H1 (cell line): Measurements from ENCODE around the gene RCHY1. TPM values are rescaled to one million over a fixed set of nuclear protein-coding genes. Genes with fewer than 3 reads are reported as not detected.

Experiments
- ASH2L ChIP-seq: fragments of 200-600, 300-600 bp; sonication (generic); IDR thresholded peaks from one replicate; pipeline ENCODE4 v1.7.1; 2017; ENCODE audit warnings: low read length
- CHD1 ChIP-seq: IDR thresholded peaks from 2 replicates; pipeline ENCODE4 v1.6.1; 2012; ENCODE audit warnings: low read depth, low read length, improper control_type of control experiment
- GTF2F1 ChIP-seq: IDR thresholded peaks from 2 replicates; pipeline ENCODE4 v1.6.1; 2012; ENCODE audit warnings: low read depth, low read length, improper control_type of control experiment, borderline replicate concordance
- HDAC2 ChIP-seq, 2 experiments: fragments of 300-600 bp in 1 of 2; sonication (generic) in 1 of 2; IDR thresholded peaks; 2 replicates each; pipeline ENCODE4 v1.6.1; 2011 to 2012; ENCODE audit warnings: low read depth in 2 of 2, low read length in 2 of 2, mild to moderate bottlenecking in 2 of 2, moderate library complexity in 2 of 2, borderline replicate concordance in 1 of 2, inconsistent platforms in 1 of 2
- HDAC6 ChIP-seq: IDR thresholded peaks from one replicate; pipeline ENCODE4 v1.7.1; 2012; ENCODE audit warnings: low read depth, mild to moderate bottlenecking, inconsistent platforms, low read length, moderate library complexity
- JUND ChIP-seq: IDR thresholded peaks from 2 replicates; pipeline ENCODE4 v1.6.1; 2011; ENCODE audit warnings: mild to moderate bottlenecking, improper control_type of control experiment, low read length
- POLR2AphosphoS5 ChIP-seq: IDR thresholded peaks from 2 replicates; pipeline ENCODE4 v1.6.1; 2011; ENCODE audit warnings: low read depth, low read length
- TAF7 ChIP-seq: optimal IDR thresholded peaks from 2 replicates; pipeline ENCODE3; 2011; ENCODE audit warnings: low read depth, mild to moderate bottlenecking, inconsistent platforms, low read length, moderate library complexity, borderline replicate concordance
- TCF12 ChIP-seq: IDR thresholded peaks from 2 replicates; pipeline ENCODE4 v1.6.1; 2011; ENCODE audit warnings: low read depth, mild to moderate bottlenecking, low read length
- polyA plus RNA-seq, 7 experiments: library from polyadenylated mRNA; depleted of rRNA in 3 of 7; stranded (reverse) in 5 of 7; unstranded in 2 of 7; fragments of >200 nt in 5 of 7; fragments of 200-250 nt in 2 of 7; gene quantifications; 1 replicate in 5 of 7; 2 replicates in 1 of 7; 4 replicates in 1 of 7; pipeline versions ENCODE4 v1.2.1 to v1.2.3, GENCODE V29; 2011 to 2013; ENCODE audit warnings: missing spikeins in 2 of 7, mixed read lengths in 2 of 7
- total RNA-seq: library from RNA; stranded (reverse); fragmentation: NEBNext Ultra II Directional; extraction: Animal tissue kit (Norgen Biotek cat#: 25700); gene quantifications from 2 replicates; pipeline ENCODE4 v1.2.1, GENCODE V29; 2021

The RCHY1 gene
- total and polyA plus RNA-seq, 2 of the 8 experiments (the other 6 are each of a cell fraction or from before 2014, with no cell fraction given), result 30.3 to 44.0 TPM

DNA sequence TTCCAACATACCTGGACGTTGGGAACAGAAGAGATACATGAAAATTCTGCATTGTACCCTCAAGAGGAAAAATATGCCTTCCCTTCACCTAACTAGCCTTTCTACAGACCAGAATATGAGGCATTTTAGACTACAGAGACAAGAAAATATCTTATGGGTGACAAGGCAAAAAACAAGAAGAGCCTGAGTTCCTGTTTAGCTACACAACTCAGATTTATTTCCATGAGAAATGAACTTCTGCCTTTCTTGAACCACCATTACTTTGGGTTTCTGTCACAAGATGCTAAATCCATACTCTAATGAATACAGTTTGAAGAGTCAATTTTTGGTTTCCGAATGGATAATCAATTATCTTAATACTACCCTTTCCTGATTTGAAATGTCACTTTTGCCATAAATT lies 18.7 kb downstream of the RCHY1 start (continued):
- TF ChIP-seq CHD1, result no peak
- no peak for TF ChIP-seq POLR2AphosphoS5
- TF ChIP-seq JUND, result no peak
- TF ChIP-seq TCF12, result no peak
- no peak for TF ChIP-seq ASH2L
- no peak for TF ChIP-seq GTF2F1
- TF ChIP-seq HDAC6, result no peak
- TF ChIP-seq TAF7, result no peak
- TF ChIP-seq HDAC2 (IDR thresholded peaks at IDR 0.05; ENCODE audit: borderline replicate concordance in 1 of 2, low read depth in 2 of 2, low read length in 2 of 2), result no peak
